ENCODE data around the gene ACTG1.
A peak's percentile ranks its signal among the peaks of the same experiment; 100 is the strongest.

Gene ACTG1

DNA sequence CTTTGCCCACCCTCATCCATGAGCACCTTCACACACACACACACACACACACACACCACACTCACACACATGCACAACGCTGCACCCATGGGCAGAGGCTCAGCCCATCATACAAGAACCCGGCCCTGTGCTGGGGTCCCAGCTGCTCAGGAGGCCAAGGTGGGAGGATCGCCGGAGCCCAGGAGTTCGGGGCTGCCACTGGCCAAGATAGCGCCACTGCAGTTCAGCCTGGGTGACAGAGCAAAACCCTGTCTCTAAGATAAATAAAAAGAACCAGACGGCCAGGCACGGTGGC lies 12.2 kb upstream of the ACTG1 start:
- no peak overlapping the region for H3K27ac Mint-ChIP-seq
- peaks cover 21% of the 10 kb centered on the region for H3K27me3 Mint-ChIP-seq (ENCODE audit: low read depth)
- H3K4me3 Mint-ChIP-seq: peak overlapping the region in 1 of 3 experiments; percentile 45
- TF ChIP-seq, protein P1, sequence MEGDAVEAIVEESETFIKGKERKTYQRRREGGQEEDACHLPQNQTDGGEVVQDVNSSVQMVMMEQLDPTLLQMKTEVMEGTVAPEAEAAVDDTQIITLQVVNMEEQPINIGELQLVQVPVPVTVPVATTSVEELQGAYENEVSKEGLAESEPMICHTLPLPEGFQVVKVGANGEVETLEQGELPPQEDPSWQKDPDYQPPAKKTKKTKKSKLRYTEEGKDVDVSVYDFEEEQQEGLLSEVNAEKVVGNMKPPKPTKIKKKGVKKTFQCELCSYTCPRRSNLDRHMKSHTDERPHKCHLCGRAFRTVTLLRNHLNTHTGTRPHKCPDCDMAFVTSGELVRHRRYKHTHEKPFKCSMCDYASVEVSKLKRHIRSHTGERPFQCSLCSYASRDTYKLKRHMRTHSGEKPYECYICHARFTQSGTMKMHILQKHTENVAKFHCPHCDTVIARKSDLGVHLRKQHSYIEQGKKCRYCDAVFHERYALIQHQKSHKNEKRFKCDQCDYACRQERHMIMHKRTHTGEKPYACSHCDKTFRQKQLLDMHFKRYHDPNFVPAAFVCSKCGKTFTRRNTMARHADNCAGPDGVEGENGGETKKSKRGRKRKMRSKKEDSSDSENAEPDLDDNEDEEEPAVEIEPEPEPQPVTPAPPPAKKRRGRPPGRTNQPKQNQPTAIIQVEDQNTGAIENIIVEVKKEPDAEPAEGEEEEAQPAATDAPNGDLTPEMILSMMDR (IDR thresholded peaks at IDR 0.05; ENCODE audit: unreplicated experiment in 3 of 3): no peak
- no peaks in the 10 kb centered on the region for H3K36me3 Mint-ChIP-seq (ENCODE audit: low read depth)
- no peaks in the 10 kb centered on the region for H3K9me3 Mint-ChIP-seq
- peaks cover 25% of the 10 kb centered on the region for H3K4me1 Mint-ChIP-seq

DNA sequence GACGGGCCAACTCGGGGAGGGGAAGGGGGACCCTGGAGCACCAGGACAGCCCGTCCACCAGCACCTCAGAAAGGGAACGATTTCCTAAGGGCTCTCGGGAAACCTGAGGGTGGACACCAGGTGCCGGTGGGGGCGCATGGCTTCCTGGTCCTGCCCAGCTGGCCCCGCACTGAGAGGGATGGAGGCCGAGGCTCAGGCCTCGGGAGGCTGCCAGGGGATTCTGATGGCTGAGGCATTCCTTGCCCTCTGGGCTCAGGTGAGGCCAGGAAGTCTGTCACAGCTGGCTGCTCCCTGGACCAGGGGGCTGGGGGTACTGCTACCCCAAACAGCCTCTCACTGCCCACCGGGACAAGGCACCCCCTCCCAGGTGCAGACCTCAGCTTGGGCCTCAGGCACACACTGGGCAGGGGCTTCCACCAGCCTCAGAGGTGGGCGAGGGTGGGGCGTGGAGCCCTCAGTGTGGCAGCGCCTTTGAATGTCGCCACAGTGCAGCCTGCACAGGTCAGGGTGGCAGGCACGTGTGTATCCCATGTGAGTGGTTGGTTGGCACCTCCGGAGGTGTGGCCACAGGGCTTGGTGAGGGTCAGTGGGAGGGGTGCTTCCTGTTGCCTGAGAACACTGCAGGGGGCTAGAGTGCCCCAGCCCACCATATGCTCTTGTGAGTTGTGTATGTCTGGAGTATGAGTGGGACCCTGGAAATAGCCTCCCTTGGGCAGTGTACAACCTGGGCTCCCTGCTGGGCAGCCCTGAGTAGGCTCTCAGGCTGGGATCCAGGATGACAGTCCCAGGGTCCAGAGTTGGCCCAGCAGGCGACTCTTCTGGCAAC lies 11.7 kb upstream of the ACTG1 start:
- Mint-ChIP-seq H3K27ac (no peak overlapping the region), H3K9me3 (no peaks in the 10 kb centered on the region)

DNA sequence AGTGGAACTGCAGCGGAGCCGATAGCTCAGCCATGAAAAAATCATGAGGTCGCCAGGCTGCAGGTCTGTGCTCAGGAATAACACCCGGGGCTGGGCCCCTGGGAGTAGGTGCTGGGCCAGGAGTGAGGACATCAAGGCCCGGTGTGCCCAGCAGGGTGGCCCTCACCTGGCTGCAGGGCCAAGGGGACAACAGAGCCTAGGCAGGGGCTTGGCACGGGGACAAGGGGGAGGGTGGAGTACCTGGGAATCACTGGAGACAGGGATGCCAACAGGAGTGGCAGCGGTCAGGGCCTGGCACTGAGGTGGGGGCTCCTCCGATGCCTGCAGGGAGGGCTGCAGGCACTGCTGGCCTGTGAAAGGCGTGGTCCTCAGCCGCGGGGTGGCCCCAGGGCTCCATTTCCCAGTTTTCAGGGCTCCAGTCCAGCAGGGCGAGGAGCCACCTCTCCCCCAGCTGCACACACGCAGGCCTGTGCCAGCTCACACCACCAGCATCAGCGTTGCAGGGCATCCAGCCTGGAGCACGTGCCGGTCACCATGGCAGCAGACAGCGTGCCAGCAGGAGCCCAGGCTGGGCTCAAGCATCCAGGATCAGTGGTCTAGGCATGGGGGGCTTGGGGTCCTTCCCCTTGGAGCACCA lies 10.9 kb upstream of the ACTG1 start:
- TF ChIP-seq, protein P1 (IDR thresholded peaks at IDR 0.05; ENCODE audit: unreplicated experiment in 3 of 3): no peak
- Mint-ChIP-seq H3K9me3 (no peaks in the 10 kb centered on the region), H3K4me3 (no peak overlapping the region), H3K27ac (peak overlapping the region; percentile 54 to 80 (median 76)), H3K4me1 (peaks cover 25% of the 10 kb centered on the region), H3K27me3 (ENCODE audit: low read depth) (peaks cover 21% of the 10 kb centered on the region), H3K36me3 (ENCODE audit: low read depth) (no peaks in the 10 kb centered on the region)

More for the DNA sequence above, 11.7 kb upstream of the ACTG1 start:
- TF ChIP-seq, protein P1 (IDR thresholded peaks at IDR 0.05; ENCODE audit: unreplicated experiment in 3 of 3): no peak
- peaks cover 21% of the 10 kb centered on the region for H3K27me3 Mint-ChIP-seq (ENCODE audit: low read depth)
- H3K4me3 Mint-ChIP-seq: peak overlapping the region in 1 of 3 experiments; percentile 45
- H3K4me1 Mint-ChIP-seq: peaks cover 25% of the 10 kb centered on the region
- H3K36me3 Mint-ChIP-seq (ENCODE audit: low read depth): no peaks in the 10 kb centered on the region

DNA sequence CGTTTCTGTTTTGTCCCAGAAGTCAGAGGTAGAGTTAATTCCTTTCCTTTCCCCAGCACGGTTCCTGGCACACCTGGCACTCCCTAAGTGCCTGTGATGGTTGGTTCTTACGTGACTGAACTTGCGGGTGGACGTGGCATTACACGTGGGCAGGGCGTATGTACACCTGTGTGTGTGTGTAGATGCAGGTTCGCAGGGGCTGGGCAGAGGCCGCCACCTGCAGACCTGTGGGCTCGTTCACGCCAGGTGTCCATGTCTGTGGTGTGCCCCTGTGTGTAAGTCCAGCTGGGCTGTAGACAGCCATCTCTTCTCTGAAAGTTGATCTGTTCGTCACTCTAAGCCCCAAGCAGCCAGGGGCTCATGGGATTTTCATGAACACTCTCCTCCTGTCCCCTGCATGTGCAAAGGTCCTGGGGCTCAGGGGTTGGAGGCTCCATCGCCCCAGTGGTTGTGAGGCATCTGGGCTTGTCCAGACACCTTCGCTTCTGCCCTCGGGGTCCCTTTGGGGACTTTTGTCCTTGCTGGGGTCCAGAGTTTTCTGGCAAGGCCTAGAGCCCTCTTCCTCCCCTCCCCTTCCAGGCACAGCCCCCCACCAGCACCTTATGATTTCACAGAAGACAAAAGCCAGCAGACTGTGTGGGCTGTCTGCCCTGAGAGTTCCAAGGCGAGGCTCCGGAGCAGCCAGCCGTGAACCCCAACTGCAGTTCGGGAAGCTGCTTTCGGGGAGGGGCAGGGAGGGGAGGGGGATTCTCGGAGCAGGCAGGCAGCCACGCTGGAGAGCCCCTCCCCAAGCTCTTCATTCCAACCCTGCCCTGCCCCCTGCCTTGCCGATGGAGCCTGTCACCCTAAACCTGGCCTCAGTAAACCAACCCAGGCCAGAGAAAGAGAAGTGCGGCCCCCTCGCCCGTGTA lies 10.1 kb upstream of the ACTG1 start:
- H3K27me3 Mint-ChIP-seq (ENCODE audit: low read depth): peaks cover 26% of the 10 kb centered on the region
- H3K4me3 Mint-ChIP-seq: peak overlapping the region in 1 of 3 experiments; percentile 12
- peaks cover 31% of the 10 kb centered on the region for H3K4me1 Mint-ChIP-seq

More for the DNA sequence above, 10.1 kb upstream of the ACTG1 start:
- Mint-ChIP-seq H3K27ac (peak overlapping the region; percentile 54 to 83 (median 80)), H3K36me3 (ENCODE audit: low read depth) (no peaks in the 10 kb centered on the region), H3K9me3 (no peaks in the 10 kb centered on the region)
- TF ChIP-seq, protein P1 (IDR thresholded peaks at IDR 0.05; ENCODE audit: unreplicated experiment in 3 of 3): peak; percentile 53 to 66 (median 62)
